ENCODE data around the gene CFAP61. TPM values are rescaled to one million over a fixed set of nuclear protein-coding genes. Genes with fewer than 3 reads are reported as not detected.
A peak's percentile ranks its signal among the peaks of the same experiment; 100 is the strongest.

Gene CFAP61
- total RNA-seq, 1 donor from 2014 or later: not detected

GRCh38 chr20:20079102-20079784 is 26.9 kb downstream of the CFAP61 start:
- H3K27ac ChIP-seq (ENCODE audit: low read depth, low read length): no peak overlapping the region
- H3K9me3 ChIP-seq (ENCODE audit: insufficient read depth, low read depth, low read length): no peaks in the 10 kb centered on the region
- TF ChIP-seq CTCF (IDR thresholded peaks at IDR 0.05; ENCODE audit: insufficient read depth, low read depth, low read length) (no peak), EZH2 (IDR thresholded peaks at IDR 0.05; ENCODE audit: insufficient read depth, low read length) (no peak)
- H2AFZ ChIP-seq (ENCODE audit: low read depth, low read length): no peak overlapping the region
- H3K4me3 Mint-ChIP-seq (ENCODE audit: unreplicated experiment): no peak overlapping the region
- no peaks in the 10 kb centered on the region for H3K4me1 Mint-ChIP-seq (ENCODE audit: low read depth, unreplicated experiment)
- H3K79me2 ChIP-seq (ENCODE audit: insufficient read depth, low read length): no peaks in the 10 kb centered on the region
- DNase-seq (ENCODE audit: low read depth): no peak
- H3K4me3 ChIP-seq (ENCODE audit: insufficient read depth, low read depth, low read length): no peak overlapping the region
- FAIRE-seq: no peak
- H3K36me3 ChIP-seq (ENCODE audit: insufficient read depth, low read length): no peaks in the 10 kb centered on the region
- H3K4me1 ChIP-seq (ENCODE audit: insufficient read depth, low read length): no peaks in the 10 kb centered on the region
- peaks cover 5% of the 10 kb centered on the region for H3K27me3 ChIP-seq (ENCODE audit: insufficient read depth, low read length)
- no peak overlapping the region for H3K4me2 ChIP-seq (ENCODE audit: low read length)
- no peak overlapping the region for H3K27ac Mint-ChIP-seq (ENCODE audit: unreplicated experiment)
- peaks cover 18% of the 10 kb centered on the region for H3K27me3 Mint-ChIP-seq (ENCODE audit: low read depth, unreplicated experiment)
- H3K9ac ChIP-seq (ENCODE audit: low read length): no peak overlapping the region
- no peaks in the 10 kb centered on the region for H3K36me3 Mint-ChIP-seq (ENCODE audit: low read depth, unreplicated experiment)
- H3K9me3 Mint-ChIP-seq (ENCODE audit: unreplicated experiment): no peaks in the 10 kb centered on the region
- no peaks in the 10 kb centered on the region for H4K20me1 ChIP-seq (ENCODE audit: insufficient read depth, low read length)

- no peaks in the 10 kb centered on the region for H3K9me3 Mint-ChIP-seq (ENCODE audit: unreplicated experiment)
- H3K9ac ChIP-seq (ENCODE audit: low read length): no peak overlapping the region
- no peak overlapping the region for H3K4me2 ChIP-seq (ENCODE audit: low read length)
- peak; percentile 31 for TF ChIP-seq CTCF (IDR thresholded peaks at IDR 0.05; ENCODE audit: insufficient read depth, low read depth, low read length)
- no peak for TF ChIP-seq EZH2 (IDR thresholded peaks at IDR 0.05; ENCODE audit: insufficient read depth, low read length)
- H3K27me3 Mint-ChIP-seq (ENCODE audit: low read depth, unreplicated experiment): peaks cover 26% of the 10 kb centered on the region
- H3K27ac Mint-ChIP-seq (ENCODE audit: unreplicated experiment): no peak overlapping the region
- H3K4me3 Mint-ChIP-seq (ENCODE audit: unreplicated experiment): no peak overlapping the region
- H3K36me3 Mint-ChIP-seq (ENCODE audit: low read depth, unreplicated experiment): no peaks in the 10 kb centered on the region
- H3K4me1 Mint-ChIP-seq (ENCODE audit: low read depth, unreplicated experiment): no peaks in the 10 kb centered on the region
- H3K27ac ChIP-seq (ENCODE audit: low read depth, low read length): no peak overlapping the region
- H3K36me3 ChIP-seq (ENCODE audit: insufficient read depth, low read length): no peaks in the 10 kb centered on the region
- no peaks in the 10 kb centered on the region for H3K79me2 ChIP-seq (ENCODE audit: insufficient read depth, low read length)
- H3K4me3 ChIP-seq (ENCODE audit: insufficient read depth, low read depth, low read length): no peak overlapping the region
- no peaks in the 10 kb centered on the region for H3K4me1 ChIP-seq (ENCODE audit: insufficient read depth, low read length)
- H3K27me3 ChIP-seq (ENCODE audit: insufficient read depth, low read length): peaks cover 4% of the 10 kb centered on the region
- H3K9me3 ChIP-seq (ENCODE audit: insufficient read depth, low read depth, low read length): no peaks in the 10 kb centered on the region
- H2AFZ ChIP-seq (ENCODE audit: low read depth, low read length): no peak overlapping the region
- H4K20me1 ChIP-seq (ENCODE audit: insufficient read depth, low read length): no peaks in the 10 kb centered on the region
- peak; percentile 11 for DNase-seq (ENCODE audit: low read depth)
- peak; percentile 79 for FAIRE-seq
Observed at GRCh38 chr20:20083807-20084206, 31.5 kb downstream of the CFAP61 start.

GRCh38 chr20:20084296-20084752 is 32.0 kb downstream of the CFAP61 start:
- FAIRE-seq (no peak), DNase-seq (ENCODE audit: low read depth) (no peak)
- Mint-ChIP-seq H3K4me1 (ENCODE audit: low read depth, unreplicated experiment) (no peaks in the 10 kb centered on the region), H3K27me3 (ENCODE audit: low read depth, unreplicated experiment) (peaks cover 27% of the 10 kb centered on the region), H3K27ac (ENCODE audit: unreplicated experiment) (no peak overlapping the region), H3K4me3 (ENCODE audit: unreplicated experiment) (no peak overlapping the region), H3K36me3 (ENCODE audit: low read depth, unreplicated experiment) (no peaks in the 10 kb centered on the region), H3K9me3 (ENCODE audit: unreplicated experiment) (no peaks in the 10 kb centered on the region)
- Histone ChIP-seq H3K27me3 (ENCODE audit: insufficient read depth, low read length) (no peaks in the 10 kb centered on the region), H2AFZ (ENCODE audit: low read depth, low read length) (no peak overlapping the region), H3K9ac (ENCODE audit: low read length) (no peak overlapping the region), H3K4me1 (ENCODE audit: insufficient read depth, low read length) (no peaks in the 10 kb centered on the region), H3K36me3 (ENCODE audit: insufficient read depth, low read length) (no peaks in the 10 kb centered on the region), H4K20me1 (ENCODE audit: insufficient read depth, low read length) (no peaks in the 10 kb centered on the region), H3K79me2 (ENCODE audit: insufficient read depth, low read length) (no peaks in the 10 kb centered on the region), H3K9me3 (ENCODE audit: insufficient read depth, low read depth, low read length) (no peaks in the 10 kb centered on the region), H3K27ac (ENCODE audit: low read depth, low read length) (no peak overlapping the region), H3K4me3 (ENCODE audit: insufficient read depth, low read depth, low read length) (no peak overlapping the region), H3K4me2 (ENCODE audit: low read length) (no peak overlapping the region)
- TF ChIP-seq CTCF (IDR thresholded peaks at IDR 0.05; ENCODE audit: insufficient read depth, low read depth, low read length) (no peak), EZH2 (IDR thresholded peaks at IDR 0.05; ENCODE audit: insufficient read depth, low read length) (no peak)

All from astrocyte (in vitro differentiated cells and primary cell).